IMR-90 (cell line): Measurements from ENCODE around the gene PRPF40B.

Experiments
- BHLHE40 ChIP-seq: fragments of 150-350 bp; IDR thresholded peaks from 2 replicates; pipeline ENCODE4 v1.6.1; 2016; ENCODE audit warnings: mild to moderate bottlenecking, low read depth, low read length
- CEBPB ChIP-seq: IDR thresholded peaks from 2 replicates; pipeline ENCODE4 v1.6.1; 2012; ENCODE audit warnings: low read depth, low read length, improper control_type of control experiment
- CTCF ChIP-seq: conservative IDR thresholded peaks from 2 replicates; pipeline ENCODE4 v1.5.1; 2012; ENCODE audit warnings: mild to moderate bottlenecking, low read depth, low read length, improper control_type of control experiment
- MAFK ChIP-seq: IDR thresholded peaks from 2 replicates; pipeline ENCODE4 v1.6.1; 2012; ENCODE audit warnings: low read depth, low read length, improper control_type of control experiment
- POLR2A ChIP-seq: IDR thresholded peaks from 2 replicates; pipeline ENCODE4 v1.6.1; 2012; ENCODE audit warnings: mild to moderate bottlenecking, low read depth, low read length

- TF ChIP-seq POLR2A, result no peak
- no peak for TF ChIP-seq CTCF
- TF ChIP-seq BHLHE40, result no peak
- TF ChIP-seq CEBPB, result no peak
- TF ChIP-seq MAFK, result no peak
These were observed 38.4 kb downstream of the PRPF40B start for GRCh38 chr12:49661746-49662145.
